A673 (cell line): ENCODE data around the gene RAPGEF2. TPM values are rescaled to one million over a fixed set of nuclear protein-coding genes. Genes with fewer than 3 reads are reported as not detected.
"Not testable (repeated sequence)": the region's sequence is repeated elsewhere in the genome, so short reads cannot be mapped to it uniquely, and the experiment has no call there.

Source experiments
- BruUV-seq: library from RNA; stranded (reverse); fragments of 400-500 nt; replicated peaks from 2 replicates; lab custom pipeline; 2021; lab: Mats Ljungman, UMichigan
- CTCF ChIA-PET: fragments of 300-600 bp; sonication (Branson Sonifier 250); formaldehyde crosslinking; loops from one replicate; lab custom pipeline; 2022; ENCODE audit warnings: antibody characterized with exemption; lab: Charles Lee
- POLR2A ChIA-PET: fragments of 300-600 bp; sonication (Branson Sonifier 250); formaldehyde crosslinking; loops from one replicate; lab custom pipeline; 2022; ENCODE audit warnings: antibody characterized with exemption; ENCODE audit not compliant: low non-redundant PET; lab: Charles Lee
- DNase-seq: peaks from one replicate; pipeline ENCODE4 v3.0.0-alpha.2; 2015; ENCODE audit warnings: low spot score
- H3K27ac ChIP-seq: fragments of 200-600 bp; sonication (generic); 2 replicates; pipeline ENCODE4 v1.5.1; 2016; ENCODE audit warnings: mixed run types, low read depth, mild to moderate bottlenecking, mixed read lengths, antibody characterized with exemption, low read length; ENCODE audit not compliant: poor library complexity, severe bottlenecking
- H3K27me3 ChIP-seq: fragments of 200-600 bp; sonication (generic); replicated peaks from 2 replicates; pipeline ENCODE4 v1.6.1; 2017; ENCODE audit warnings: mixed run types, low read depth, mild to moderate bottlenecking, mixed read lengths, antibody characterized with exemption, low read length; ENCODE audit not compliant: insufficient read depth, poor library complexity
- H3K36me3 ChIP-seq: fragments of 200-600 bp; sonication (generic); 2 replicates; pipeline ENCODE4 v1.6.1; 2016; ENCODE audit warnings: mixed run types, mild to moderate bottlenecking, mixed read lengths, antibody characterized with exemption, low read length; ENCODE audit not compliant: insufficient read depth, poor library complexity, severe bottlenecking
- H3K4me1 ChIP-seq: fragments of 200-600 bp; sonication (generic); 2 replicates; pipeline ENCODE4 v1.6.1; 2017; ENCODE audit warnings: mixed run types, mild to moderate bottlenecking, mixed read lengths, antibody characterized with exemption, low read length; ENCODE audit not compliant: insufficient read depth, poor library complexity, severe bottlenecking
- H3K4me3 ChIP-seq: fragments of 200-600 bp; sonication (generic); 2 replicates; pipeline ENCODE4 v1.5.1; 2016; ENCODE audit warnings: low read depth, mixed run types, mild to moderate bottlenecking, mixed read lengths, low read length; ENCODE audit not compliant: poor library complexity, severe bottlenecking
- H3K9me3 ChIP-seq: fragments of 200-600 bp; sonication (generic); 2 replicates; pipeline ENCODE4 v1.6.1; 2016; ENCODE audit warnings: mixed run types, low read depth, mild to moderate bottlenecking, mixed read lengths, antibody characterized with exemption, low read length; ENCODE audit not compliant: poor library complexity, severe bottlenecking
- EZH2 ChIP-seq: fragments of 200-600 bp; sonication (generic); IDR thresholded peaks from 2 replicates; pipeline ENCODE4 v1.6.1; 2017; ENCODE audit warnings: borderline replicate concordance, low read depth, mild to moderate bottlenecking, mixed read lengths, antibody characterized with exemption, low read length; ENCODE audit not compliant: poor library complexity, severe bottlenecking
- intact Hi-C: fragments of 100-400 bp; cut with micrococcal nuclease; formaldehyde crosslinking; loops from one replicate; pipeline ENCODE4 v1.10.0; 2022; ENCODE audit not compliant: unreplicated experiment
- total RNA-seq: library from RNA; stranded (reverse); gene quantifications from 2 replicates; pipeline ENCODE4 v1.2.3, GENCODE V29; 2021
- TF ChIP-seq, protein P1 (sequence below): fragments of 300-800, 200-600 bp; sonication (generic); conservative IDR thresholded peaks from 2 replicates; pipeline ENCODE4 v1.5.1; 2017; ENCODE audit warnings: low read depth, mild to moderate bottlenecking, antibody characterized with exemption, low read length, moderate library complexity, mixed read lengths

The RAPGEF2 gene
- total RNA-seq, 1 experiment from 2014 or later, result 31.9 TPM

DNA sequence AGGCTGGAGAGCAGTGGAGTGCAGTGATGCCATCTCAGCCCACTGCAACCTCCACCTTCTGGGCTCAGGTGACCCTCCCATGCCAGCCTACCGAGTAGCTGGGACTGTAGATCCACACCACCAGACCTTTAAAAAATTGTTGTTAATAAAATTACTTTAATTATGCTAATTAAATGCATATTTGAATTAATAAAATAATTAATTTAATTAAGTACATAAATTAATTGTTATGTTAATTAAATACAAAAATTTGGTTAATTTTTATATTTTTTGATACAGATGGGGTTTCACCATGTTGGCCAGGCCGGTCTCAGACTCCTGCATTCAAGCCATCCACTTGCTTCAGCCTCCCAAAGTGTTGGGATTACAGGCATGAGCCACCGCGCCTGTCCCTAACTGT lies 12.6 kb upstream of the RAPGEF2 start:
- BruUV-seq, result no TSS peak
- H3K27me3 ChIP-seq, result no peaks in the 10 kb centered on the region
- no peak overlapping the region for H3K4me3 ChIP-seq
- TF ChIP-seq, protein P1, sequence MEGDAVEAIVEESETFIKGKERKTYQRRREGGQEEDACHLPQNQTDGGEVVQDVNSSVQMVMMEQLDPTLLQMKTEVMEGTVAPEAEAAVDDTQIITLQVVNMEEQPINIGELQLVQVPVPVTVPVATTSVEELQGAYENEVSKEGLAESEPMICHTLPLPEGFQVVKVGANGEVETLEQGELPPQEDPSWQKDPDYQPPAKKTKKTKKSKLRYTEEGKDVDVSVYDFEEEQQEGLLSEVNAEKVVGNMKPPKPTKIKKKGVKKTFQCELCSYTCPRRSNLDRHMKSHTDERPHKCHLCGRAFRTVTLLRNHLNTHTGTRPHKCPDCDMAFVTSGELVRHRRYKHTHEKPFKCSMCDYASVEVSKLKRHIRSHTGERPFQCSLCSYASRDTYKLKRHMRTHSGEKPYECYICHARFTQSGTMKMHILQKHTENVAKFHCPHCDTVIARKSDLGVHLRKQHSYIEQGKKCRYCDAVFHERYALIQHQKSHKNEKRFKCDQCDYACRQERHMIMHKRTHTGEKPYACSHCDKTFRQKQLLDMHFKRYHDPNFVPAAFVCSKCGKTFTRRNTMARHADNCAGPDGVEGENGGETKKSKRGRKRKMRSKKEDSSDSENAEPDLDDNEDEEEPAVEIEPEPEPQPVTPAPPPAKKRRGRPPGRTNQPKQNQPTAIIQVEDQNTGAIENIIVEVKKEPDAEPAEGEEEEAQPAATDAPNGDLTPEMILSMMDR, result no peak
- TF ChIP-seq EZH2, result no peak
- H3K4me1 ChIP-seq, result no peaks in the 10 kb centered on the region
- no peak for DNase-seq
- H3K36me3 ChIP-seq, result no peaks in the 10 kb centered on the region
- POLR2A ChIA-PET, result no interaction called here
- CTCF ChIA-PET, result no interaction called here
- H3K9me3 ChIP-seq, result no peaks in the 10 kb centered on the region
- intact Hi-C loops, result no loop called here
- H3K27ac ChIP-seq, result no peak overlapping the region

DNA sequence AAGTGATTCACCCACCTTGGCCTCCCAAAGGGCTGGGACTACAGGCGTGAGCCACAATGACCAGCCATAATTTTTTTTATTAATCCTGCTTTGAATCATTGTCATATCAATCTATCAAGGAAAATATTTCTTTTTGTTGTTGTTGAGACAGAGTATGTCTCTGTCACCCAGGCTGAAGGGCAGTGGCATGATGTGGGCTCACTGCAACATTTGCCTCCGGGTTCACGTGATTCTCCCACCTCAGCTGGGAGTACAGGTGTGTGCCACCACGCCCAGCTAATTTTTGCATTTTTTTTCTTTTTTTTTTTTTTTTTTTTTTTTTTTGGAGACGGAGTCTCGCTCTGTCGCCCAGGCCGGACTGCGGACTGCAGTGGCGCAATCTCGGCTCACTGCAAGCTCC lies 8.7 kb upstream of the RAPGEF2 start:
- not testable (repeated sequence) for DNase-seq

DNA sequence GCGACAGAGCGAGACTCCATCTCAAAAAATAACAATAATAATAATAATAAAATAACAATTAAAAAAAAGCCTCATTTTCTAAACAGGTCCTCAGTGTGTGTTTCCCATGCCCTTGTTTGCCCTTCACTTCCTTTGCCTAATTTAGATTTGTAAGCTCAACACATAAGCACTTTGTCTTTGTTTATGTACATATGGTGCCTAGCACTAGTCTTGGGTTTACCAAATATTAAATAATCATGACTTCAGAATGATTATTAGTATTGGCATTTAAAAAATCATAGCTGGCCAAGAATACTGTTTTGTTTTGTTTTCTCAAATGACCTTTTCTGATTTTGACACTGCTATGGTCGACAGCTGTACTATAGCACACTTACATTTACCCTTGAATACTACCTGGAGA lies 6.4 kb upstream of the RAPGEF2 start:
- no TSS peak for BruUV-seq
- CTCF ChIA-PET, result no interaction called here
- no peak for TF ChIP-seq EZH2
- TF ChIP-seq, protein P1, result no peak
- Histone ChIP-seq H3K9me3 (no peaks in the 10 kb centered on the region), H3K27me3 (peaks cover 1% of the 10 kb centered on the region), H3K4me1 (no peaks in the 10 kb centered on the region), H3K4me3 (no peak overlapping the region), H3K27ac (no peak overlapping the region), H3K36me3 (no peaks in the 10 kb centered on the region)
- intact Hi-C loops, result loop anchor here (5.0 kb wide), 1 partner anchor 224 kb away; no protein-coding TSS in a partner anchor
- POLR2A ChIA-PET, result interaction anchor here (0.6 kb wide), 1 partner anchor 1985 kb away, joined by 7 read pairs; no protein-coding TSS in a partner anchor
- no peak for DNase-seq

More for the DNA sequence above, 8.7 kb upstream of the RAPGEF2 start:
- H3K4me1 ChIP-seq, H3K4me3 ChIP-seq, POLR2A ChIA-PET, BruUV-seq, intact Hi-C loops, H3K36me3 ChIP-seq, CTCF ChIA-PET, H3K27me3 ChIP-seq, H3K27ac ChIP-seq, H3K9me3 ChIP-seq: not testable (repeated sequence)

DNA sequence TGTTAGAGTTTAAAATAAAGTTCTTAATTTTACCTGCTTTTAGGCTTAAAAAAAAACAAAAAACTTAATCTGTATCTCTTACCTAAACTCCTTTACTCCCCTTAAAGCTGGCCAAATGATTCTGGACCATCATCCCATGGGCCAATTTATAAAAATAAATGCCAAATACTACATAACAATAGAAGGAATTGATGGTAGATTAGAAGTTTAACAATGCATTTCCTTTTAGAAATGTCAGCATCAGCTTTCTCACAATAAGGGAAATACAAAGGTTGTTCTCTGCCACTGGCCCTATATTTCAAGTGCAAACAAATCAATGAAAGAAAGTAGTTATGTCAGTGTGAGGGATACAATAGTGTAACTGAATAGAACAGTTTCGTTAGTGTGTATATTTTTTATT lies 5.7 kb upstream of the RAPGEF2 start:
- CTCF ChIA-PET, result no interaction called here
- Histone ChIP-seq H3K9me3 (no peaks in the 10 kb centered on the region), H3K27me3 (peaks cover 3% of the 10 kb centered on the region), H3K36me3 (no peaks in the 10 kb centered on the region), H3K27ac (no peak overlapping the region), H3K4me1 (peaks cover 2% of the 10 kb centered on the region), H3K4me3 (no peak overlapping the region)
- TF ChIP-seq, protein P1, result no peak
- no peak for TF ChIP-seq EZH2
- DNase-seq, result no peak
- POLR2A ChIA-PET, result interaction anchor here (0.6 kb wide), 1 partner anchor 1986 kb away, joined by 7 read pairs; no protein-coding TSS in a partner anchor
- intact Hi-C loops, result loop anchor here (5.0 kb wide), 1 partner anchor 225 kb away; no protein-coding TSS in a partner anchor
- no TSS peak for BruUV-seq
